DMS 273 treated with DMSO at 0.1 percent for 48 hours (cell line): Measurements from ENCODE around the gene CHPF2.

Experiments
- DNase-seq: peaks from one replicate; lab custom pipeline; 2025; lab: John Stamatoyannopoulos, UW

Gene CHPF2

DNA sequence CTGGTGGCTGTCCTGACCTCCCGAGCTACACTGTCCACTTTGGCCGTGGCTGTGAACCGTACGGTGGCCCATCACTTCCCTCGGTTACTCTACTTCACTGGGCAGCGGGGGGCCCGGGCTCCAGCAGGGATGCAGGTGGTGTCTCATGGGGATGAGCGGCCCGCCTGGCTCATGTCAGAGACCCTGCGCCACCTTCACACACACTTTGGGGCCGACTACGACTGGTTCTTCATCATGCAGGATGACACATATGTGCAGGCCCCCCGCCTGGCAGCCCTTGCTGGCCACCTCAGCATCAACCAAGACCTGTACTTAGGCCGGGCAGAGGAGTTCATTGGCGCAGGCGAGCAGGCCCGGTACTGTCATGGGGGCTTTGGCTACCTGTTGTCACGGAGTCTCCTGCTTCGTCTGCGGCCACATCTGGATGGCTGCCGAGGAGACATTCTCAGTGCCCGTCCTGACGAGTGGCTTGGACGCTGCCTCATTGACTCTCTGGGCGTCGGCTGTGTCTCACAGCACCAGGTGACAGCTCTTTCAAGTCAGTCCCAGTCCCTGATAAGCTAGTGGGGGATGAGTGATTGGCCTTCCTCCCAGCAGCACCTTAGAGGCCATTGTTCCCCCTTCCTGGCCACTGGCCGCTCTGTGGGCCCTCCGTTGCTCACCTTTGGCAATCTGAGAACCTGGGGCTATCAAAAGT is 3.0 kb downstream of the CHPF2 start:
- no peak for DNase-seq

DNA sequence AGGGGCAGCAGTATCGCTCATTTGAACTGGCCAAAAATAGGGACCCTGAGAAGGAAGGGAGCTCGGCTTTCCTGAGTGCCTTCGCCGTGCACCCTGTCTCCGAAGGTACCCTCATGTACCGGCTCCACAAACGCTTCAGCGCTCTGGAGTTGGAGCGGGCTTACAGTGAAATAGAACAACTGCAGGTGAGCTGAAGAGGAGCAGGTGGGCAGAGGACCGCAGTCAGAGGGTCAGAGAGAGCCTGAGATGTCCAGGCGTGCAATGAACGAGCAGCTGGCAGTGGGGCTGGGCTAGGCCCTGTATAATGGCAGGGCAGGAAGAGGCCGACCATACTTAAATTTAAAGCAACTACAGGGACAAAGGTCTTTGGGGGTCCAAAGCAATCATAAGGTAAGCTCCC is 4.1 kb downstream of the CHPF2 start:
- no peak for DNase-seq

DNA sequence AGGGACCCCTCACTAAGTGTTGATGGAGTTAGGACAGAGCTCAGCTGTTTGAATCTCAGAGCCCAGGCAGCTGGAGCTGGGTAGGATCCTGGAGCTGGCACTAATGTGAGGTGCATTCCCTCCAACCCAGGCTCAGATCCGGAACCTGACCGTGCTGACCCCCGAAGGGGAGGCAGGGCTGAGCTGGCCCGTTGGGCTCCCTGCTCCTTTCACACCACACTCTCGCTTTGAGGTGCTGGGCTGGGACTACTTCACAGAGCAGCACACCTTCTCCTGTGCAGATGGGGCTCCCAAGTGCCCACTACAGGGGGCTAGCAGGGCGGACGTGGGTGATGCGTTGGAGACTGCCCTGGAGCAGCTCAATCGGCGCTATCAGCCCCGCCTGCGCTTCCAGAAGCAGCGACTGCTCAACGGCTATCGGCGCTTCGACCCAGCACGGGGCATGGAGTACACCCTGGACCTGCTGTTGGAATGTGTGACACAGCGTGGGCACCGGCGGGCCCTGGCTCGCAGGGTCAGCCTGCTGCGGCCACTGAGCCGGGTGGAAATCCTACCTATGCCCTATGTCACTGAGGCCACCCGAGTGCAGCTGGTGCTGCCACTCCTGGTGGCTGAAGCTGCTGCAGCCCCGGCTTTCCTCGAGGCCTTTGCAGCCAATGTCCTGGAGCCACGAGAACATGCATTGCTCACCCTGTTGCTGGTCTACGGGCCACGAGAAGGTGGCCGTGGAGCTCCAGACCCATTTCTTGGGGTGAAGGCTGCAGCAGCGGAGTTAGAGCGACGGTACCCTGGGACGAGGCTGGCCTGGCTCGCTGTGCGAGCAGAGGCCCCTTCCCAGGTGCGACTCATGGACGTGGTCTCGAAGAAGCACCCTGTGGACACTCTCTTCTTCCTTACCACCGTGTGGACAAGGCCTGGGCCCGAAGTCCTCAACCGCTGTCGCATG is 5.2 kb downstream of the CHPF2 start:
- no peak for DNase-seq

- no peak for DNase-seq
Measured at GRCh38 chr7:151238190-151238810, 6.0 kb downstream of the CHPF2 start.

- no peak for DNase-seq
Measured at GRCh38 chr7:151238924-151239836, 6.9 kb downstream of the CHPF2 start.

DNA sequence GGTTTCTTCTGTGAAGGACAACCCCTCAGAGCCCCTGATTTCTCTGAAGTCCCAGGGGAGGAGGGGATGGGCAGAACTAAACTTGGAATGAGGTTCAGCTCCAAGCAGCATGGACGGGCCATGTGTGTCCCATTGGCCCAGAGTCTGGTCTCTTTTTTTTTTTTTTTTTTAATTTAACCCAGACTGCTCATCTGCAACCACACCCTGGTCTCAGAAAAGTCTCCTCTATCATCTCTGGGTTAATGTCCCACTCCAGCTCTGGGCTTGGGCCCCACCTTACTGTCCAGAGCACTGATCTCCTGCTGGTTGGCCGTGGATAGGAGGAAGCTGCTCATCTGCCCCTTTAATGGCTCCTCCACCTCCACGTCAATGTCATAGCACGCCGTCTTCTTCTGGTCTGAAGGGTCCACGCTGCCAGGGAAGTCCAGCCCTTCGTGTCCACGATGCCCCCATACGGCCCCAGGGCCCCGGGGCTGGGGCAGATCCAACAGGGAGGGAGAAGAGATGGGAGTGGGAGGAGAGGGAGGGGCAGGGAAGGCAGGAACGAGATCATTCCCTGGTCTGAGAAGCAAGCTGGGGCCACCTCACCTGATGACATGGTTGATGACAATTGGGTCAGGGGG is 7.7 kb downstream of the CHPF2 start:
- no peak for DNase-seq

DNA sequence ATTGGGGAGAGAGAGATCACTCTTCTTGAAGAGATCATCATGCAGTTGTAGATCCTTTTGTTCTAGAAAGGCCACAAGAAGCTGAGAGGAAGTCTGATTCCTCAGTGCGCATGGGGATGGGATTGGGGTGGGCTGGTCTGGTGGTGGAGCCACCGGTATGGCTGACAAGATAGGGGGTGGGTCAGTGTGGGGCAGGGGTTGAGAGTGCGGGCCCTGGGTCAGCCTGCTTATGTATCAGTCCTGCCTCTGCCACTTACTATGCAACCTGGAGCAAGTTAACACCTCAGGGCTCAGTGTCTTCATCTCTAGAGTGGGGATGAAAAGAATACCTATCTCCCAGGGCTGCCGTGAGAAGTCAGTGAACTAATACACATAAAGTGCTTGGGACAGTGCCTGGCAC is 8.3 kb downstream of the CHPF2 start:
- no peak for DNase-seq

- DNase-seq = no peak
Measured at GRCh38 chr7:151240942-151241754, 8.9 kb downstream of the CHPF2 start.

GRCh38 chr7:151241755-151242096 is 9.4 kb downstream of the CHPF2 start:
- no peak for DNase-seq

DNA sequence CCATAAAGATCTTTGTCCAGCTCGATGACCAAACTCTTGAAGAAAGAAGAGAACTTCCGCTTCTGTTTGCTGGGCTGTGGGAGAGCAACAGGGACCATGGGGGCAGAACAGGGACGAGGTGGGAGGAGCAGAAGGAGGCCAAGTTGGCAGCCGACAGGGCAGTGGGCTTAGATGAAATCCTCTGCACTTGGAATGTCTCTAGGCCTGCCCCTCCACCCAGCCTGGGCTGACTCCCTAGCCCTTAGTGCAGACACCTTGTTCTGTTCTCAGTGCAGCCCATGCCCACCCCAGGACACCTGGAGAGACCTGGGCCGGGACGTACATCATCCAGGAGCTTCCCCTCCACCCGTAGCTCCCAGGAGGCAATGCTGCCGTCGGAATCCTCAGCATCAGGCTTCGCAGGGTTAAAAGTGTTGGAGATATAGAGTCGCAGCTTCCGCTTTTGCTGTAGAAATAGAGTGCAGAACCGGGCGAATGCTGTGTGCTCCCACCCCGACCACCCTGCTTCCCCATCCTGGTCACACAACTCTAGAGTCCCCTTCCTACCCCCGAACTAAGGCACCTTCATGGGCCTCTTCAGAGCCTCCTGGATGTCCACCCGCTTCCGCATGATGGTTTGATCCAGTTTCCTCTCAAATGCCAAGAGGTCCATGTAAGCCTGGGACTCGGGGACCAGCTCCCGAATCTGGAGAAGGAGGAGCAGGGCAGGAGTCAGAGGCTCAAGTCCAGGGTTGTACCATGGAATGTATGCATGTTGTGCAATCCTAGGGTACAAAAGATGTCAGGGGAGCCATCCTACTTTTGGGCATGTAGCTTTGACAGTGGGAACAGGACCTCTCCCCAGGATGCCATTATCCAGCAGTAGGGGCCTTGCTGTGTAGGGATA is 10.1 kb downstream of the CHPF2 start:
- DNase-seq = no peak

DNA sequence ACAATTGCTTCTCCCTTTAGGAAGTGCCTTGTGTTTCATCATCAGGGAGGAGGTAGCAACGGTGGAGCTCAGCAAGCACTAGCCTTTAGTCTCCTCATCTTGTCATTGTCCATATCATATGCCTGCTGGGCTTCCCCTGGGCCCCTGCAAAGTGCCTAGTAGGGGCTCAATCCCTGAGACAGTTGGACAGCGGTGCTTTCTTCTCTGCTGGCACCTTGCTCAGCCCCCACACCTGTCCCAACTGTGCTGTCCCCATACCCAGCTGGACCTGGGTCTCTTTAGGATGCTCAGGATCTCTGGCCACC is 10.7 kb downstream of the CHPF2 start:
- DNase-seq = no peak

DNA sequence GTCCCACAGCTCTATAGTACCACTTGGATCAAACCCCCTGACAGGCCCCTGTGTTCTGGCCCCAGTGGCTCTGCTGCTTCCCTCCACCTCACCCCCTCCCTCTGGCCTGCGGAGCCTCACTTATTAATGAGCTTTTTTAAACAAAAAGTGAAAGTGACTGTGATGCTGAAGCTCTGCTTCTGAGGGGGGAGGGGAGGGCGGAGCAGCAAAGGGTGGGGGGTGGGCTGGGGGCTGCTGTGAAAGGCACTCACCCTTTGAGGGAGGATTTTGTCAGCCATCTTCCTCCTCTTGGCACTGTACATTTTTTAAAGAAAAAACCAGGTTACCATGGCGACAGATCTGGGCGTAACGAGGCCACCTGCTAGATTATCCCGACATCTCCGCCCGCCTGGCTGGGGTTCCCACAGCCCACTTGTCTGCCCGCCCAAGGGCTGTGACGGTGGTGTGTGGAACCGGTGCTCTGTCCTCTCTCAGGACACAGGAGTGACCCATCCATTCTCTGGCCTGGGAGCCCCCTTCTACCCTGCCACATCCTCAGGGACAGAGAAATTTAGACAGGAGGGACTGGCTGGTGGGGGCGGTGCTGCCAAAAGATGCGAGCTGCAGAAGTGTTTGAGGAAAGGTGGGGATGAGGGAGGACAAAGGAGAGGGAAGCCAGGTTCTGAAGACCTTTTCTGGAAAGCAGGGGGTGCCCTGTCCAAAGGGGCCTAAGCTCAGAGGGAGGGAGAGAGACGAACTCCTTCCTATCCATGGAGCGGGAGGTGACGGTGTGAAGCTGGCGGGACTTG is 11.3 kb downstream of the CHPF2 start:
- DNase-seq = no peak

DNA sequence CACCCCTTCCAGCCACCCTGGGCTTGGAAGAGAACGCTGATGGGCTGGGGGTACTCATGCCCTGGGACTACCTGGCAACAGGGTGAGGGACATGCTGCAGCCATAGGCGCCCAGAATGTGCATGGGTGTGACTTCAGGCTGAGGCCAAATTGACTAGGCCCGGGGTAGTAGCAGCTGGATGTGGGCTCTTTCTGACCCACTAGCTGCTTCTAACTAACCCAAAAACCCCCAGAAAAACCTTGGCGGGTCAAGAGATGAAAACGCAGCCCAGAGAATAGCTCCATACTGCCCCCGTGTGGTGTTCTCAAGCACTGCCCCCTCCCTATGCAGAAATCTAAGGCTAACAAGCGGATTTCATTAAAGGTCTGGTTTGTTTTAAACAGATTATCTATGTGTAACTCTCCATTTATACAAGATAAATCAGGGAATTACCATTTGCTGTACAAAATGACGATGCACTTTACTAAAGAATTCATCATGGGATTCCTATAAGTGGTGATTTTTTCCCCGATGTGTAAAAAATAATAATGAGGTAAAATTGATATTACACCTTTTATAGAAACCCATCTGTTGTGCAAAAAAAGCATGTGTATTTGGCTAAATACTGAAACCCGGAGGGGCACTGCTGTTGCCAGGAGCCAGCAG is 12.0 kb downstream of the CHPF2 start:
- DNase-seq = peak; percentile 20

DNA sequence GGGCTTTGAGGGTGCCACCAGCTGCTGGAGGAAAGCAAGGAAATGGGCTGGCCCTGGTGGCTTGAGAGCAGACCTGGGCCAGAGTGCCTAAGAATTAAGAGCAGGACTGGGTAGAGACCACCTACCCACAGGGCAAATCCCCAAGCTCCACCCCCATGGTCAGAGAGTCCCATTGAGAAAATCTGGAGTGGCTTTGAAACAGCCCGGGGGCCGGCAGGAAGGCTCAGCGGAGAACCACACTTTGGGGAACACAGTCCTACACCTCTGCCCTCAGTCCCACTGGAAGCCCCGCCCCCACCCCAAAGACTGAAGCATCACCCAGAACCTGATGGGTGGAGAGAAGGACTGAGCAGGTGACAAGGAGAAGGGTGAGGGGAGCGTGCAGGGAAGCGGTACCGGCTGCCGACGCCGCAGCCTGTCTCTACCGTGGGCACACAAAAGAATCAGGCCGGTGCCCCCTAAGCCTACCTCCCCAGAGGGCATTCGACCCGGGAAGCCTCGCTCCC is 12.6 kb downstream of the CHPF2 start:
- DNase-seq = no peak

DNA sequence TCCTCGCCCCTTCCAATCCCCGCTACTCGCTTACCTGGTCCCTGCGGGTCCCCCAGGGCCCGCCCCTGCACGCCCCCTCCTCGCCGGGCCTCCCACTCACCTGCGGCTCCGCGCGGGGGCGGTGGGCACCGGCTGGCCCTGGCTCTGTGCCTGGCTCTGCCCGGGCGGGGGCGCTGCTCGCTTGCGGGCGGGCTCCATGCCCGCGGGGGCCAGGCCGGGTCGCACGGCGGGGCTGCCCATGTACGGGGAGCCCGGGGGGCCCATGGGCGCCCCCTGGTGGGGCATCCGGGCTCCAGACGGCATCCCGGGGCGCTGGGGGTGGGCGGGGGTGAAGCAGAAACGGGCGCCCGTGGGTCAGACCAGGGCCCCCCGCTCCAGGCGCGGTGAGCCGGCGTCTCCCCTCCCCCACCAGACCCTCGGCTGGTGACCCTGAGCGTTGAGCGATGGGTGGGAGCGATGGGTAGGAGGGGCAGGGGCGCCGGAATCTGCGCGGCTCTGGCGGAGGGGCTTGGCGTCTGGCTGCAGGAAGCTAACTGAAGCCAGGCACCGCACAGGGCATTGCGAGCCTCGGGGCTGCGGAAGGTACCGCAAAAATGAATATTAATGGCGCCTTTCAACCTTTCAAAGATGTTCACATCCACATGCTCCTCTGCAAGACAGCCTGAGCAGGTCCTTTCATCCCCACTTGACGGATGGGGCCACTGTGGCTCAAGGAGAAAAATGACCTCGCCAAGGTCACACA is 13.2 kb downstream of the CHPF2 start:
- no peak for DNase-seq

DNA sequence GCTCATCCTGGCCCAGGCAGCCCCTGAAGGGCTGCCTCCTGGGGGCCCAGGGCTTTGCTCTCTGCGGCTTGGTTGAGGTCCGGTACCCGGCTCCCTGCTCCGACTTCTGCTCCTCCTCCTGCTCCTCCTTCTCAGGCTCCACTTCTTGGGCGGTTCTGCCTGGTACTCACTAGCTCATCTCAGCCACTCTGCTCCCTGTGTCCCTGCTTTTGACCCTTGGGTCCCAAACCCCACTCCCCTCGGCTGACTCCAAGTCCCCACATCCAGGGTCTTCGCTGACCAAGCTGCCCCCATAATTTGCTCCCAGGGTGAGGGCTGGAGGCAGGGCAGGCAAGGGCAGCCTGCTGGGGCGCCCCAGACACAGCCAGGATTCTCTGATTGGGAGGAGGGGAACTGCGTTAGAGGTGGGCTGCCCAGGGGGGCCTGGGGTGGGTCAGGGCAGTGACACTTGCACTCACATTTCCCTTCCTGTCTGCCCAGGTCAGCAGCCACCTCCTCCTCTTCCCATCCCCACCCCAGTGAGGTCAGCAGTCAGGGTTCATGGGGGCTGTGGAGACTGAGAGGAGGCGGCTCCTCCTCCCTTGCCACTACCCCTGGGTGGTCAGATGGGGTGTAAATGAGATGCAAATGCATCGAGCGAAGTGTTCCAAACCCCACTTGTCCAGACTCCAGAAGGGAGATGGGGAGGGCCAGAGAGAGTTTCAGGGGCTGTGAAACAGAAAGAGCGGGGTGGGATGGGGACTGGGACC is 14.0 kb downstream of the CHPF2 start:
- DNase-seq = no peak
